ENCODE results near the gene TEKTIP1.

TEKTIP1 gene

DNA sequence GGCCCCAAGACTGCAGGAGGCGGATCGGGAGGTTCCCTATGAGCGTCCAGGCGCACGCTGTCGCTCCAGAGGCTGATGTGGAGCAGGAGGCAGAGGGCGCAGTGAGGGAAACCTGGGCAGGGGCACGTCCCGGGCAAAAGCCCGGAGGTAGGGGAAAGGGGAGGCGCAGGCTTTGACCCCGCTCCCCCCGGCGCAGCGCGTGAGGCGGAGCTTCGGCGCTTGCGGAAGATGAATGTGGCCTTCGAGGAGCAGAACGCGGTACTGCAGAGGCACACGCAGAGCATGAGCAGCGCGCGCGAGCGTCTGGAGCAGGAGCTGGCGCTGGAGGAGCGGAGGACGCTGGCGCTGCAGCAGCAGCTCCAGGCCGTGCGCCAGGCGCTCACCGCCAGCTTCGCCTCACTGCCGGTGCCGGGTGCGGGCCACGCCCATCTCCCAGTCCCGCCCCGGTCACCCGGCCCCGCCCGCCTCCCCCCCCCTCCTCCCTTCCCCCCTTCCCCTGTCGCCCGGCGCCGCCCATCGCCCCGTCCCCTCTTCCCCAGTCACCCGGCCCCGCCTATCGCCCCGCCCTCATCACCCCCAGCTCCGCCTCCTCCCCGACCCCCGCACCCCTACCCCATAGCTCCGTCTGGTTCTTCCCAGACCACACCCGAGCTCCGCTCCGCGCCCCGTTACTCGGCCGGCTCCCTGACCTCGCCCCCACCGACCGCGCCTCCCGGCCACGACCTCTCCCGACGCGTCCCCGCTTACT is 37.9 kb downstream of the TEKTIP1 start:
- Histone ChIP-seq H3K27me3 (ENCODE audit: insufficient read depth, low read length, poor library complexity) (no peaks in the 10 kb centered on the region), H3K4me3 (ENCODE audit: low read depth in 1 of 2, low read length in 2 of 2) (no peak overlapping the region), H3K9me3 (ENCODE audit: insufficient read depth, low read length, severe bottlenecking) (no peaks in the 10 kb centered on the region), H3K27ac (ENCODE audit: low read length) (no peak overlapping the region), H3K36me3 (ENCODE audit: insufficient read depth, low read length) (peaks cover 27% of the 10 kb centered on the region), H3K9ac (ENCODE audit: low read depth, low read length) (no peak overlapping the region), H3K79me2 (ENCODE audit: insufficient read depth, low read length) (peaks cover 9% of the 10 kb centered on the region), H3K4me2 (ENCODE audit: insufficient read depth, low read length) (no peak overlapping the region), H2AFZ (ENCODE audit: low read depth, low read length) (no peak overlapping the region), H4K20me1 (ENCODE audit: insufficient read depth, low read length) (0 out of 2 replicates have a peak, but pooled peaks cover 5% of the 10 kb centered on the region), H3K4me1 (ENCODE audit: insufficient read depth, low read length) (peaks cover 15% of the 10 kb centered on the region)
- no peak for DNase-seq
- no peak for ATAC-seq (ENCODE audit: insufficient read depth, low read depth)
- TF ChIP-seq, protein P1, sequence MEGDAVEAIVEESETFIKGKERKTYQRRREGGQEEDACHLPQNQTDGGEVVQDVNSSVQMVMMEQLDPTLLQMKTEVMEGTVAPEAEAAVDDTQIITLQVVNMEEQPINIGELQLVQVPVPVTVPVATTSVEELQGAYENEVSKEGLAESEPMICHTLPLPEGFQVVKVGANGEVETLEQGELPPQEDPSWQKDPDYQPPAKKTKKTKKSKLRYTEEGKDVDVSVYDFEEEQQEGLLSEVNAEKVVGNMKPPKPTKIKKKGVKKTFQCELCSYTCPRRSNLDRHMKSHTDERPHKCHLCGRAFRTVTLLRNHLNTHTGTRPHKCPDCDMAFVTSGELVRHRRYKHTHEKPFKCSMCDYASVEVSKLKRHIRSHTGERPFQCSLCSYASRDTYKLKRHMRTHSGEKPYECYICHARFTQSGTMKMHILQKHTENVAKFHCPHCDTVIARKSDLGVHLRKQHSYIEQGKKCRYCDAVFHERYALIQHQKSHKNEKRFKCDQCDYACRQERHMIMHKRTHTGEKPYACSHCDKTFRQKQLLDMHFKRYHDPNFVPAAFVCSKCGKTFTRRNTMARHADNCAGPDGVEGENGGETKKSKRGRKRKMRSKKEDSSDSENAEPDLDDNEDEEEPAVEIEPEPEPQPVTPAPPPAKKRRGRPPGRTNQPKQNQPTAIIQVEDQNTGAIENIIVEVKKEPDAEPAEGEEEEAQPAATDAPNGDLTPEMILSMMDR (IDR thresholded peaks at IDR 0.05; ENCODE audit: borderline replicate concordance, extremely low read depth, low read length, poor library complexity, severe bottlenecking) = no peak

DNA sequence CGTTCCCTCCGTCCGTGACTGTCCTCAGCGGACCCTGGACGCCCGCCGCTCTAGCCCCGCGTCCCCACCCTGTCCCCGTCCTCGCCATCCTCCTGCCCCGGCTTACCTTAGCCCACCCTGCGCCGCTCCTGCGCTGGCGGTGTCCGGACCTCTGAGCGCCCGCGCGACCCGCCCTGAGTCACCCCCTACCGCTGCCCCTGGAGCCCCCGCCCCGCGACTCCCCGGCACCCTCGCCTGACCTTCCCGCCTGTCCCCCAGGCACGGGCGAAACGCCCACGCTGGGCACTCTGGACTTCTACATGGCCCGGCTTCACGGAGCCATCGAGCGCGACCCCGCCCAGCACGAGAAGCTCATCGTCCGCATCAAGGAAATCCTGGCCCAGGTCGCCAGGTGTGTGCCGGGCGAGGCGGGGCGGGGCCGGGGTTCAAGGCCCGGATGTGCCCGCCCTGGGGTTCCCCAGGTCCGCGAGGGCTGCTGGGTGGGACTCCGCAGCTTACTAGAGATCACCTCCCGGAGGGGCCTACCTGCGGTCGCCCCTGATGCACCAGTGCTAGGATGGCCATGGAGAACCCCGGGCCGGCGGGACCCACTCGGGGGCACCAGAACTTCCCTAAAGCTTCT is 38.9 kb downstream of the TEKTIP1 start:
- peaks cover 9% of the 10 kb centered on the region for H3K4me1 ChIP-seq (ENCODE audit: insufficient read depth, low read length)
- no peaks in the 10 kb centered on the region for H3K9me3 ChIP-seq (ENCODE audit: insufficient read depth, low read length, severe bottlenecking)
- no peaks in the 10 kb centered on the region for H3K27me3 ChIP-seq (ENCODE audit: insufficient read depth, low read length, poor library complexity)
- H3K4me2 ChIP-seq (ENCODE audit: insufficient read depth, low read length) = no peak overlapping the region
- peaks cover 9% of the 10 kb centered on the region for H3K79me2 ChIP-seq (ENCODE audit: insufficient read depth, low read length)
- ATAC-seq (ENCODE audit: insufficient read depth, low read depth) (no peak), DNase-seq (no peak)
- H2AFZ ChIP-seq (ENCODE audit: low read depth, low read length) = no peak overlapping the region
- TF ChIP-seq, protein P1 (IDR thresholded peaks at IDR 0.05; ENCODE audit: borderline replicate concordance, extremely low read depth, low read length, poor library complexity, severe bottlenecking) = no peak
- peaks cover 27% of the 10 kb centered on the region for H3K36me3 ChIP-seq (ENCODE audit: insufficient read depth, low read length)
- H3K9ac ChIP-seq (ENCODE audit: low read depth, low read length) = no peak overlapping the region
- H4K20me1 ChIP-seq (ENCODE audit: insufficient read depth, low read length) = 0 out of 2 replicates have a peak, but pooled peaks cover 5% of the 10 kb centered on the region
- H3K4me3 ChIP-seq (ENCODE audit: low read depth in 1 of 2, low read length in 2 of 2) = no peak overlapping the region
- no peak overlapping the region for H3K27ac ChIP-seq (ENCODE audit: low read length)

DNA sequence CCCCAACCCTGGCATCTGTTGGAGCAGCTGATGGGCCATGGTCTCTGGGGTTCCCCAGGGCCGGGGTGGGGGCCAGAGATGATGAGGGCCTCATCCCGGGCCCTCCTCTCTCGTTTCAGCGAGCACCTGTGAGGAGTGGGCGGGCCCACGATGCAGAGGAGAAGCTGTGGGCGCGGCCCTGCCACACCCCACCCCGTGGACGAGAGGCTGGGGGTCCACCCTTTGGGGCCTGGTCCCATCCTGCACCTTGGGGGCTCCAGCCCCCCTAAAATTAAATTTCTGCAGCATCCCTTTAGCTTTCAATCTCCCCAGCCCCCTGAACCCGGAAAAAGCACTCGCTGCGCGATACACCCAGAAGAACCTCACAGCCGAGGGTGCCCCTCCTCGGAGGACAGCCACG is 39.4 kb downstream of the TEKTIP1 start:
- Histone ChIP-seq H3K9ac (ENCODE audit: low read depth, low read length) (no peak overlapping the region), H3K79me2 (ENCODE audit: insufficient read depth, low read length) (peaks cover 4% of the 10 kb centered on the region), H3K36me3 (ENCODE audit: insufficient read depth, low read length) (peaks cover 27% of the 10 kb centered on the region), H2AFZ (ENCODE audit: low read depth, low read length) (no peak overlapping the region), H3K4me3 (ENCODE audit: low read depth in 1 of 2, low read length in 2 of 2) (no peak overlapping the region), H4K20me1 (ENCODE audit: insufficient read depth, low read length) (0 out of 2 replicates have a peak, but pooled peaks cover 5% of the 10 kb centered on the region), H3K4me1 (ENCODE audit: insufficient read depth, low read length) (peaks cover 7% of the 10 kb centered on the region), H3K27me3 (ENCODE audit: insufficient read depth, low read length, poor library complexity) (no peaks in the 10 kb centered on the region), H3K27ac (ENCODE audit: low read length) (no peak overlapping the region), H3K4me2 (ENCODE audit: insufficient read depth, low read length) (no peak overlapping the region), H3K9me3 (ENCODE audit: insufficient read depth, low read length, severe bottlenecking) (no peaks in the 10 kb centered on the region)
- TF ChIP-seq, protein P1 (IDR thresholded peaks at IDR 0.05; ENCODE audit: borderline replicate concordance, extremely low read depth, low read length, poor library complexity, severe bottlenecking) = no peak
- no peak for TF ChIP-seq EZH2 (IDR thresholded peaks at IDR 0.05; ENCODE audit: borderline replicate concordance, low read depth, low read length, severe bottlenecking)
- DNase-seq (no peak), ATAC-seq (ENCODE audit: insufficient read depth, low read depth) (no peak)
